NCI-H2029 treated with DMSO at 0.1 percent for 48 hours (cell line): ENCODE data around the gene ZDHHC14.

Experiments
- DNase-seq: peaks from one replicate; lab custom pipeline; 2025; lab: John Stamatoyannopoulos, UW

The ZDHHC14 gene

DNA sequence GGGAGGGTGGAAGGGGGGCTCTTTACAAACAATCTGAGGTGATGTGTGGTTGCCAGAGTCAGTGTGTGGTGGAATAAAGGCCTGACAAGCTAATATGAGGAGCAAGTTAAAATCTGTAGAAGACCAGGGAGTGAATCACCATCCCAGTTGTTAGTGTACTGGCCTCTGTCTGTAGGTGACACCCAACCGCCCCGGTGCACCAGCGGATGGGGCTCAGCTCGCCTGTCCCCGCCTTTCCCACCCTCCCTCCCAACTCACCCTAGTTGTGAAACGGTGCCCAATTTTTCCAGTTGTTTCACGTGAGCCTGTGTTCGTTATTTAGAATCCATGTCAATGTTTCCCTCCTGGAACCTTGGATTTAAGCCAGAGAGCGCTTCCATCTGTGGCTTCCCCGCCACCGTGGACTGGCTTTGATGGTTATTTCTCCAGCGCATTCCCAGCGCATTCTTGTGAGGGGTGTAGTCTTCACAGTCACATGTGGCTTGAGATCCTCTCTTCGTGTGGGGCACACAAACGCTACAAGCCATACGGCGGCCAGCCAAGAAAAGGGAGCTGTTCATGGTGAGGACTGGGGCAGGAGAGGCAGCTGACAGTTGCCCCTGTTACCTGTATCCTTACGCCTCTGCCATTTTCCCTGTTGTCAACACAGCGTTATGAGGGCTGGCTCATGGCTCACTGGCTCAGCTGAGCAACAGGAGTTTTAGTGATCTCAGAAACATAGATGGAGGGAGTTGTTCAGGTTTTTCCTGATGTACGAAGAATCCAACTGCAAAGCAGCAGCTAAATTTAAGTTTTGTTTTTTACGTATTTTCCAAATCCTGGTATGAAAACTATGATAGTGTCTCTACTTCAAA lies 137.6 kb downstream of the ZDHHC14 start:
- no peak for DNase-seq

GRCh38 chr6:157519255-157520116 lies 138.5 kb downstream of the ZDHHC14 start:
- DNase-seq = no peak

DNA sequence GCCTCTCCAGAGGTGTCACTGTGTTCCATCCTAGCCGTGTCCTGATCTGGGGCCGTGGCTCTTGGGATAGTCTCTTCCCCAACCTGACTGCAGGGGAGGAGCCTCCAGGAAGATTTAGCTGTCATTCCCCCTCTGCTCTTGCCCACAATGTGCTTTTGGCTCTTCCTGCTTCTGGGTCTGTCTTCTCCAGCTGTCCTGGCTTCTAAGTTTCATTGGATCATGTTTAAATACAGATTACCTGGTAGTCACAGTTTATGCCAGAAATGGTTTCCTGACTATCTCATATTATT lies 139.1 kb downstream of the ZDHHC14 start:
- DNase-seq = no peak

GRCh38 chr6:157520596-157521361 lies 139.8 kb downstream of the ZDHHC14 start:
- no peak for DNase-seq

DNA sequence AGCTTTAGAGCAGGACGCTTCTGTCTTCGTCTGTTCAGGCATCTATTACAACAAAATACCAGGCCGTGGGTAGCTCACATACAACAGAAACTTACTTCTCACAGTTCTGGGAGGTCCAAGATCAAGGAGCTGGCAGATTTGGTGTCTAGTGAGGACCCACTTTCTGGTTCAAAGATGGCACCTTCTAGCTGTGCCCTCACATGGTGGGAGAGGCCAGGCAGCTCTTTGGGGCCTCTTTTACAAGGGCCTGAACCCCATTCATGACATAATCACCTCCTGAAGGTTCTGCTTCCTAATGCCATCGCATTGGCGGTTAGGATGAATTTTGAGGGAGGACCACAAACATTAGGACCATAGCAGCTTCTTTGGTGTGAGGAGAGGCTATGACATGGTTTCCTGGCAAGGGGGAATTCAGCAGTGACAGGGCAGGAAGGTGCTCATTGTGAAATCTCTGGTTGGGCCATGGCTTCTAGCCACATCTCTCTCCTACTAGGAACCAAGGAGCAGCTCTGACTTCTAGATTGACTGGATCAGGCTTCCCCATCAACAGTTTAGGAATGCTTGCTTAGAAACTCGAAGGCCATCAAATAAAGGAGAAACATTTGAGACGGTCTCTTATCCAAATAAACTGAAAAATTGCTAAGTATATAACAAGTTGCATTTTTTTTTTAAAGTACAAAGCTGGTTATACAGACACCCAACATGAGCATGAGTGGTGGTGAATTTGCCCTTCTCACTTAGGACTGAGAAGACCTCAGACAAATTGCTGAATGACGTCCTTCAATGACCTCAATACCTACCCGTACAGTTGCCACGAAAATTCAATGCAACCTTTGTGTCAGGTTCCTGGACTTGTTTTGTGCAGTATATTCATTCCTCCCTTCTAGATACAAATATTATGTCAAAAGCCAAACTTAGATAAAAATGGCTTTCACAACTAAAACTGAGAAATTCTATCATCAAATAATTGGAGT lies 140.7 kb downstream of the ZDHHC14 start:
- DNase-seq = no peak

GRCh38 chr6:157522472-157522871 lies 141.5 kb downstream of the ZDHHC14 start:
- DNase-seq = no peak

- DNase-seq = no peak
Measured at GRCh38 chr6:157524735-157525134, 143.7 kb downstream of the ZDHHC14 start.

- DNase-seq = no peak
Measured at GRCh38 chr6:157525292-157525889, 144.4 kb downstream of the ZDHHC14 start.

- no peak for DNase-seq
Measured at GRCh38 chr6:157525918-157526425, 145.0 kb downstream of the ZDHHC14 start.

DNA sequence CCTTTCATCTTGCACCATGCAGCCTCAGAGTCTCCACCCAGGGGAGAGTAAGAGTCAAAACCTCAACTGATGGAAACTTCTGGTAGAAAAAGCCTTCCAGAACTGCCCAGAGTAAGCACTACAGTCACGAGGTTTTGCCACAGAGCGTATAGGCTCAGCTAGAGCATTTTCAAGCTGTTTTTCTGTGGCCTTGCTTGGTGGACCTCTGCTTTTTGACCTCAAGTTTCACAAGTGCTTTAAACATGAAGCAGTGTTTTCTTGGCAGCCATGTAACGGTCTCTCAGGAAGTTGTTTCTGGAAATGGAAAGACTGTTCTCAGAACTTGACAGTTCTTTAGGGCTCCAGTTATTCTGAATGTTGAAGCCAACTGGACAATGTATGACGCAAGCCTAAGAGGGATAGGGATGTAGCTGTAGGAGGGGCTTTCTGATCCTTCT lies 146.5 kb downstream of the ZDHHC14 start:
- no peak for DNase-seq

DNA sequence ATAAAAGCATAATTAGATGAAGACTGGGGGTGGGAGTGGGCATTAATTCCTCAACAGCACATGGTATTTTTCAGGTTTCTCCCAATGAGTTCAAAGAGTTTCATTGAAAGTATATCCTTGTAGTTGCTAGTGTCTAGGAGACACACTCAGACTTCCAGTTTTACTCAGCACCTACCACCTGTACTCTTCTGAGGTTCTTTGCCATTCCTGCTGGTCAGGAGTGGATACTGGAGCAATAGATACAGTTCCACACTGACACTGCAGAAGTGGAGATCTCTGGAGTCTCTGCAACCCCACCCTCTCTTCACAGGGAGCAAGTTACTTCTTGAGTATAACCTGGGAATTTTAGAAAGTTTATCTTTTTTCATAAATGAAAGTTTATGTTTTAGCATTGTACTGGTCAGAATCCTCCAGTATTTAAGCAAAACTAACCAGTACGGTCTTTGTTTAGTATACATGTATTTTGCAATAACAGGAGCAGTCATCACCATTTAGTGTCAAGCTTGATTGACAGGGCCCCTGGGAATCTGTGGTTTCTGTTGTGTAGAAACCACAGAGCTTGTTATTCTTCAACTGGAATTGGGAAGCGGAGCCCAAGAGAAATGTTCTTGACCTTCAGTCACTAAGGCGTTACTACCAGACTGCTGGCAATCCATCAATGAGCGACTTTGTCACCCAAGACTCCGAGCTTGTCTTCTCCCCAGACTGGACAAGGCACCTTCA lies 148.1 kb downstream of the ZDHHC14 start:
- no peak for DNase-seq

DNA sequence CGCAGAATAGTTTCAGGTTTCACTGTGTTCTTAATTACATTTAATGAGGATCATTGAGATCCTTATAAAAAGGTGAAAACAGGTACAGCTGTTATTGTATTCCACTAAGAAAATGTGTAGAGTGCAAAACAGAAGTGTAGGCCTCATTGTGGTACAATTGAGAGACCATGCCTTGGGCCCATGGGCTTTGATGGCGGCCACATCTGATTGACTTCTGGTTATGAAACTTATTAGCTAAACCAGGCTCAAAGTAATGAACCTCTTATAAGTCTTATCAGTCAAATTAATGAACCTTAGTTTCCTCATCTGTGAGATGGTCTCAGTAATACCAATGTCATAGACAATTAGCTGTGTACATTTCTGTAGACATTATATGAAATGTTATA lies 148.7 kb downstream of the ZDHHC14 start:
- no peak for DNase-seq

DNA sequence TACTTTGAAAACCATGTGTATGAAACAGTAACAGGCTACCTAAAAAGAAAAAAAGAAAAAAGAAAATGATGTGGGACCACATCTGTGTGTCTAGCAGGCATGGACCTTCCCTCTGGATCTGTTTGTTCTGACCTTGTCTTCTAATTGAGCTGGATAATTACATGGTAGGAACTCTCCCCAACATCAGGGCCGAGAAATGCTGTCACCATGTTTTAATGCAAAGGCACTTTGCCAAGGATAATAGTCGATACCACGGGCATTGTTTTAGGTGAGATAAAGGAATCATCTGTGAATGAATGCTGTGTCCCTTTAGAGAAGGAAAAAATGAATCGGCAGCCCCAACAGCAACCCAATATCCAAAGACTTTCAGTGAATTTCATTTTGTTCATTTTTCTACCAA lies 149.1 kb downstream of the ZDHHC14 start:
- no peak for DNase-seq

- no peak for DNase-seq
Measured at GRCh38 chr6:157530724-157531168, 149.8 kb downstream of the ZDHHC14 start.

DNA sequence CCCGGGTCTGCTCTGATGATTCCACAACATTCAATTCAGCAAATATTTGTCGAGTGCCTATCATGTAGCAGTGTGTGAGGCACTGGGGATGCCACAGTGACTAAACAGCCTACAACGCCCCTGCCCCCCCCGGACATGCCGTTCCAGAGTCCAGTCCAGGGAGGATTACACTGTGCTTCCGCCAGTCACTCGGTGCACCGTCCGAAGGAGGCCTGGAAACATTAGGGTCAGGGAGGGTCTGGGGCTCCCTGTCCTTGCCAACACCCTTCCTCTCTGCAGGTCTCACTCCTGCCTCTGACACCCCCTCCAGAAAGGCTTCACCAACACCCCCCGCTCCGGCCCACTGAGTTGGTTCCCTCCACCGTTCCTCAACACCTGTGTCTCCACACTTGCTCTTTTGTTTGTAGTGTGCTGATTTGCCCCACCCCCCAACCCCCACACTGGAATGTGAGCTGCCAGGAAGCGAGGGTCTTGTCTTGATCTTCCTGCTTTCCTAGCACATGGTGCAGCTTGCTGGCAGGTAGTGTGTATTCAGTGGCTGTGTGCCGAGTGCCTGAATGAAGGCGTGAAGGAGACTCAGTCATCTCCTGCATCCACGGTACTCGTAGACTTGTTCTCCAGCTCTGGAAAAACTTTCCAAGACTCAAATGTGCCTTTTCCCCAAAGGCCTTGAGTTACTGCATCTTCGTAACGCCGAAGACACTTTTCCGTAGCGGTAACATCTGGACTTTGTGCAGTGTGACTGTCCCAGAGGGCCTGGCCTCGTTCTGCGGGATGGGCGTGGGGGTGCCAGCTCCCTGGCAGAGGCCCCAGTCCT lies 150.4 kb downstream of the ZDHHC14 start:
- no peak for DNase-seq

DNA sequence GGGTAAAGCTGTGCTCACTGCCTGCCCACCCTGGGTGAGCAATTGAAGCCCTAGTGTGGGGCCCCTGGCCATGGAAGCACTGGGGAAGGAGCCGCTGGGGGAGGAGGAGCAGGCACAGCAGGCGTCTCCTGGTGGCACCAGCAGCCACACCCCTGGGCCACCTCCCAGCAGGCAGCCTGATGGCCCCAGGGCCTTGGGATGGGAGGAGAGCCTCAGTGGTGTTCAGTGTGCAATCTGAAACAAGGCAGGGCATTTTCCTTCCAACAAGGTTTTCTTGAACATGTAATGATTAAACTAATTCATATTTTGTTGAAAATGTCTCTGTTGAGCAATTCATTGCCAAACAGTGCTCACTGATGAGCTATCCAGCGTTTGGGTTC lies 151.0 kb downstream of the ZDHHC14 start:
- no peak for DNase-seq

DNA sequence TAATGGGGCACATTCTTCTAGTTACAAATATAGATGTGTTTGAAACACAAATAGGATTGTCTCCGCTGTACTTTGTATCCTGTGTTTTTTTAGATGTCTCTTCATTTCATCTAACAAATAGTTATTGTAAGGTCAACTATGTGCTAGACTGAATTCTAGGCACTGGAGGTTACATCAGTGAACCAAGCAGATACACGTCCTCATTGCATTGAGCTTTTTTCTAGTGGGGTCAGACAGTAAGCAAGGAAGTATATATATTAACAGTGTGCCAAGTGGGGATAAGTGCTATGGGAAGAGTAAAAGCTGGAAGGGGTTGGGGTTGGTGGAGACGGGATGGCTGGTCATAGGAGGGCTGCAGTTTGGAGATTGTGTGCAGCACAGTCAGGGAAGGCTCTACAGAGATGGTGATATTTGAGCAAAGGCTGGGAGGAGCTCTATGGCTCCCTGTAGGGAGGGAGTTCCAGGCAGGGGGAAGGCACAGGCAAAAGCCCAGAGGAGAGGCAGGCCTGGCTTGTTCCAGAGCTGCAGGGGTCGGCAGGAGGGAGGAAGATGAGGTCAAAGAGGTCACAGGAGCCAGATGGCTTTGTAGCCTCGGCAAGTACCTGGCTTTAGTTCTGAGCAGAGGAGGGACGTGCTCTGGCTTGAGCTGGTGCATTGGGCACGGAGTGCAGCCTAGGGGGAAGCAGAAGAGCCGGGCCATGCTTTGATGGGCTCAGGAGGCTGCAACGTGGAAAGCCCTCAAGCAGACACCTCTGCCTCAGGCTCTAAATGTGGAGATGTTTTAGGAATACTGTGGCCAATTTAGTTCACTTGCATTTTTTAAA lies 152.3 kb downstream of the ZDHHC14 start:
- no peak for DNase-seq
